Measurements from ENCODE around the gene VKORC1L1.

Gene VKORC1L1

GRCh38 chr7:65966146-65966545 lies 93.3 kb downstream of the VKORC1L1 start:
- no peak for TF ChIP-seq CTCF (IDR thresholded peaks at IDR 0.05; ENCODE audit: low read depth, low read length, missing control alignments)
- Histone ChIP-seq H3K4me3 (ENCODE audit: low read depth, low read length) (no peak overlapping the region), H3K27me3 (replicated peaks) (no peaks in the 10 kb centered on the region), H3K36me3 (replicated peaks) (peaks cover 33% of the 10 kb centered on the region), H3K27ac (no peak overlapping the region)
- in situ Hi-C loops (cut with HindIII; ENCODE audit: low pct_ligation_motif_present, low sequenced_read_pairs) = no loop called here
- DNase-seq = no peak

GRCh38 chr7:65967361-65968155 lies 94.7 kb downstream of the VKORC1L1 start:
- no peak for TF ChIP-seq CTCF (IDR thresholded peaks at IDR 0.05; ENCODE audit: low read depth, low read length, missing control alignments)
- Histone ChIP-seq H3K27me3 (replicated peaks) (no peaks in the 10 kb centered on the region), H3K4me3 (ENCODE audit: low read depth, low read length) (no peak overlapping the region), H3K27ac (no peak overlapping the region), H3K36me3 (replicated peaks) (peaks cover 28% of the 10 kb centered on the region)
- in situ Hi-C loops (cut with HindIII; ENCODE audit: low pct_ligation_motif_present, low sequenced_read_pairs) = no loop called here
- DNase-seq = no peak

GRCh38 chr7:65968256-65969185 lies 95.6 kb downstream of the VKORC1L1 start:
- Histone ChIP-seq H3K27me3 (replicated peaks) (no peaks in the 10 kb centered on the region), H3K4me3 (ENCODE audit: low read depth, low read length) (no peak overlapping the region), H3K36me3 (replicated peaks) (peaks cover 36% of the 10 kb centered on the region), H3K27ac (no peak overlapping the region)
- DNase-seq = no peak
- in situ Hi-C loops (cut with HindIII; ENCODE audit: low pct_ligation_motif_present, low sequenced_read_pairs) = no loop called here
- TF ChIP-seq CTCF (IDR thresholded peaks at IDR 0.05; ENCODE audit: low read depth, low read length, missing control alignments) = no peak

GRCh38 chr7:65971021-65971420 lies 98.1 kb downstream of the VKORC1L1 start:
- H3K36me3 ChIP-seq (replicated peaks) = peaks cover 34% of the 10 kb centered on the region
- no peak overlapping the region for H3K27ac ChIP-seq
- no peak for DNase-seq
- no peak overlapping the region for H3K4me3 ChIP-seq (ENCODE audit: low read depth, low read length)
- in situ Hi-C loops (cut with HindIII; ENCODE audit: low pct_ligation_motif_present, low sequenced_read_pairs) = no loop called here
- no peaks in the 10 kb centered on the region for H3K27me3 ChIP-seq (replicated peaks)
- TF ChIP-seq CTCF (IDR thresholded peaks at IDR 0.05; ENCODE audit: low read depth, low read length, missing control alignments) = no peak

GRCh38 chr7:65972976-65973375 lies 100.1 kb downstream of the VKORC1L1 start:
- Histone ChIP-seq H3K4me3 (ENCODE audit: low read depth, low read length) (no peak overlapping the region), H3K36me3 (replicated peaks) (peaks cover 19% of the 10 kb centered on the region), H3K27ac (no peak overlapping the region), H3K27me3 (replicated peaks) (no peaks in the 10 kb centered on the region)
- no peak for DNase-seq
- in situ Hi-C loops (cut with HindIII; ENCODE audit: low pct_ligation_motif_present, low sequenced_read_pairs) = no loop called here
- TF ChIP-seq CTCF (IDR thresholded peaks at IDR 0.05; ENCODE audit: low read depth, low read length, missing control alignments) = no peak
